NCI-H526 (cell line): ENCODE measurements around the gene ZSCAN16.

Experiments used
- DNase-seq, 2 experiments: peaks; one replicate each; lab custom pipeline; 2025; lab: John Stamatoyannopoulos, UW

The ZSCAN16 gene

DNA sequence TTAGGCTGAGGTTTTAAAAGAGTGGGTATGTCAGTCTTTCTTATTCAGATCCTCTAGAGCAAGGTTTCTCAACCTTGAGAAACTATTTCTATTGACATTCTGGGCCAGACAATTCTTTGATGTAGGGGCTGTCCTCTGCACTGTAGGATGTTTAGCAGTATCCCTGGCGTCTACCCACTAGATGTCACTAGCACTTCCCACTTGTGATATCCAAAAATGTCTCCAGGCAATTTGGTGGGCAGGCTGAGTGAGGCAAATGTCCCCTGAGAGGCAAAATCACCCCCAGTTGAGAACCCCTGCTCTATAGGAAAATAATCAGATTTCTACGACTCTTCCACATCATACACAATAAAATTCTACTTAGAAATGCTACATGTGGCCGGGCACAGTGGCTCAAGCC, 9.6 kb downstream of the ZSCAN16 start:
- DNase-seq: peak; percentile 12 to 58

DNA sequence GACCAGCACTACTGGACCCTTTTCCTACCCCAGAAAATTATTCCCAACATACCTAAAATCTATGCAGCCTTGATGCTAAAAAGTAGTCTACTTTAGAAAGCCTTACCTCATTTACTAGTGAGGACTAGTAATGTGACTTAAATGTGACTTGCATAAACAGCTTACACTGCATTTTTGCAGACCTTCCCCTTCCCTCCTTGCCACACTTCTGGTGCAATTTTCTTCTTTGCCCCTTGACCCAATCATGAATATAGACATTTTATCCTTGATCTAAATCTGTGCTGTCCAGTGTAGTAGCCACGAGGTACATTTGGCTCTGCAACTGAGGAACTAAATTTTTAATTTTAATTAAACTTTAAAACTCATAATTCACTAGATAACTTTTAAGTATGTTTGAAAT, 10.3 kb downstream of the ZSCAN16 start:
- DNase-seq: no peak

DNA sequence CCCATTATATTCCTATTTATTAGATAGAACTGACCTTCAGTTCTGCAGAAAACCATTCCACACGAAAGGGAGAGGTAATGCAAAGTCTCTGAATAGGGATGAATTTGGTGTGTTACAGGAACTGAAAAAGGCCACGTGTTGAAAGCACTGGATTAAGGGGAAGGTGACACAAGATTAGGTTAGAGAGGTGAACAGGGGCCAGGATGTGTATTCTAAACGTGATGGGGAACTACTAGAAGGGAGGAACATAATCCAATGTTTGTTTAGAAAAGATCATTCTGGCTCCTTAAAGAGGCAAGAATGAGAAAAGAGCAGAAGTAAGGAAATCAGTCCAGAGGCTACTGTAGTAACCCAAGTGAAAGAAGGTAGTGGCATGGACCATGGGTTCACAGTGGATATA, 11.0 kb downstream of the ZSCAN16 start:
- DNase-seq: no peak

DNA sequence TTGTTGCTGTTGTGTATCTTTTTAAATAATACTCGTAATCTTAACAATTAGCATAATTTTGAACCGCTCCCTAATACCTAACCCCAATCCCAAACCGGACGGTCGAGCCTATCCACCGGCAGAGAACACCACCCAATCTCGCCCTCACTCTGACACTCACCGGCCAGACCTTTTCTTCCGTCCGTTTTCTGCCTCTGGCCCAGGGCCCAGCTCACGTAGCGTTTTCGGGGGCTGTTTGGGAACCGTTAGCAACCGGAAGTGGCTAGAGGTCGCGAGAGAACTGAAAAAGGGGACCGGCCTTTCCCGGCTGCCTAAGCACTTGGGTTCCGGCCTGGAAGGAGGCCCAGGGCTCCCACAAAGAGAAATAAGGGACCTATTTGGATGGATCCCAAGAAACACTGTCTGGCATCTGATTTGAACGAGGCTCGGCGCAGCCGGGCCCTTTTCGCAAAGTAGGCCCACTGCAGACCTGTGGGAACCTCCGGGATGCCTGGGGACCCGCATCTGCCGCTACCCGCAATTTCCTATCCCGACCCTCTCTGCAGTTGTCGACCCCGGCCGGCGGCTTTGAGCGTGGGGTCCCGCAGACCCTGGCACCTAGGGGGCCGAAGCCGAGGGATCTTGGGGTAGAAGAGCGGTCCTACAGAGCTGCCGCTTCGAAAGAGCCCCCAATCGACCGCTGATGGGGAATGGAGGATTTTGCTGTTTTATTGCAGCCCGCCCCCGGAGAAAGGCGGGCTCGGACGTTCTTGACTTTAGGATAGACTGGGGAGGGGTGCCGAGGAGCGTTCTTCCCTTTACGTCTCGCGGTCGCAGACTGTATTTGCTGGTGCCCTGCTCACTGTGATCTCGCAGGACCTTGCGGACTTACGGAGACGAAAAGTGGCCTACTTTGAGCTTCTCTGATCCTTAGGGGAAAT, 12.4 kb downstream of the ZSCAN16 start:
- DNase-seq: peak; percentile 73 to 94

DNA sequence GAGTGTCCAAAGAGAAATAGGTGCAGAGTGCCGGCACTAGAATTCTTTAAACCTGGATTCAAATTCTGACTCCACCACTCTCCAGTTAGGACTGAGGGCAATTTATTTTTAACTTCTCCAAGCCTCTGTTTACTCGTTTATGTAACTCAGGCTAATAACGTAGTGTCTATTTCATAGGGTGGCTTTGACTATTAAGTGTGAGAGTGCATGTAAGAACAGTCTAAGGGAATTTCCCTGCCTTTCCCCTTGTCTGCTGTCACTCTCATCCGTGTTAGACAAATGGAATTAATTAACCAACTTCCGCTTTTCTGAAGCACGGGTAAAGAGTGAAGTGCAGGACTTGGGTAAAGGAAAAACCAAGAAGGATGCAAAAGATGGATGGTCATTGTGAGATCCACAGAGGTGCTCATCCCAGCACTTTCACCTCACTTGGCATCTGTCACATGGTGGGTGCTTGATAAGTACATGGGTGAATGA, 13.1 kb downstream of the ZSCAN16 start:
- peak in 1 of 2 experiments; percentile 36 for DNase-seq

DNA sequence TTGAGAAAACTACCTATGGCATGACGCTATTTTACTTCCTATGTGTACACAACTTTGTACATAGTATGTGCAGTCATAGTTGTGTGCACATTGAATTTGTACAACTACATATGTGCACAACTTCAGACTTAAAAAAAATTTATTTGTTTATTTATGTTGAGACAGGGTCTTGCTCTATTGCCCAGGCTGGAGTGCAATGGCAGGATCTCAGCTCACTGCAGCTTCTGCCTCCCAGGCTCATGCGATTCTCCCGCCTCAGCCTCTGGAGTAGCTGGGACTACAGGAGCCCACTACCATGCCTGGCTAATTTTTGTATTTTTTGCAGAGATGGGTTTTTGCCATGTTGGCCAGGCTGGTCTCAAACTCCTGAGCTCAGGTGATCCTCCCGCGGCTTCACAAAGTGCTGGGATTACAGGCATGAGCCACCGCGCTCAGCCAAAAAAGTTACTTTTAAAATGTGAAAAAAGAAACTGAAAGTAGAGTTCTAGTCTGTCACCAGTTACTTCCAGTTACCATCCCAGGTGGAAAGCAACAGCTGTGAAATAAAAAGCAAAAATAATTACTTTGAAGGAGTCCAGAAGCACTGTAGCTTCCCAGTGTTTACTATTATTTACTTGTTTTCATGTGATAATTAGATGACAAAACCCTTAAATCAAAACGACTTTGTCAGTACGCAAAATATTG, 15.6 kb downstream of the ZSCAN16 start:
- DNase-seq: no peak

DNA sequence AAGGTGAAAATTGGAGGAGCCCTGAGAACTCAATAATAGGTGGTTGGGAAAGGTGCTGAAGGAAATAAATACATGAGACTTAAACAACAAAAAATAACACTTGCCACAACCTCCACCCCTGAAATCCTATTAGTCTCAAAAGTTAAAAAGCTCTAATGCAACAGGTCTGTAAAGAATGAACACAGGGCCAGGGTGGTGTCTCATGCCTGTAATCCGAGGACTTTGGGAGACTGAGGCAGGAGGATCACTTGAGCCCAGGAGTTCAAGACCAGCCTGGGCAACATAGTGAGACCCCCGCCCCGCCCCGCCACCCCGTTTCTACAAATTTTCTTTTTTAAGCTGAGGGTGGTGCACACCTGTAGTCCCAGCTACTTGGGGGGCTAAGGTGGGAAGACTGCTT, 16.2 kb downstream of the ZSCAN16 start:
- no peak for DNase-seq

DNA sequence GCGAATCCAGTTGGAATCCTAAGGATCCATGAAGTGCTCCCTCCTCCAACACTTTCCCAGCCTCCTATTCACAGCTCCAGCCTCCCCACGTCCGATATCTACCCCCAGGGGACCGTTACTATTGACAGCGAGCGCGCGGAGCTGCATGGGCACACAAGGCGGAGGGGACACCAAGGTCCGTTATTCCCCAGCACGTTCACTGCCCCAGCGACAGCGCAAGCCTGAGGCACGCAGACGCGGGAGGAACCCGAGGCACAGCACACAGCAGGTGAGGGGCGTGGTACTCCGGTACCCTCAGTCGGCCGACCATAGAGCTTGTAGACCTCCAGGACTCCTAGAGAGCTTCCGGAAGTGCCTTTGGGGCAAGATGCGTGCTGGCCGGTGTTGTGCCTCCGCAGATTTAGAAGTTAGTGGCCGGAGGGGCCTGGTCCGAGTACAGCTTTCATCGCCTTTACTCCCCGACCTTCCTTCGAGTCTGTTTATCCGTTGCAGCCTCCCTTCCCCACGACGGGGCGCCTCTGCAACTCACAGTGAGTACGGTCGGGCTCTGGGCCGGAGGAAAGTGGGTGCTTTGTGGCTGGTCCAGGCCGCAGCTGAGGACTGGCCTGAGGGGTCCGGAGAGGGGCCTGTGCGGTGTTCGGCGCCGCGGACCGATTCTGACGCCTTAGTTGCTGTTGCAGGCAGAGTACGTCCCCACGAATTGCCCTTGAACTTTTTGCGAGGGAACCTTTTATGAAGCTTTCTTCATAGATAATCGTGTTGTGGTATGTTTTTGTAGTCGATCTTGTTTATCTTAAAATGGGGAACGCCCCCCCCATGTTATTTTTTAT, 17.3 kb downstream of the ZSCAN16 start, which contains the start of gene ZKSCAN8:
TSS of gene ZKSCAN8 (plus strand) at position 384 of the 830 bp plus-strand sequence. CDS start 6,525 bp downstream, outside the sequence.
- peak; percentile 92 to 97 for DNase-seq

DNA sequence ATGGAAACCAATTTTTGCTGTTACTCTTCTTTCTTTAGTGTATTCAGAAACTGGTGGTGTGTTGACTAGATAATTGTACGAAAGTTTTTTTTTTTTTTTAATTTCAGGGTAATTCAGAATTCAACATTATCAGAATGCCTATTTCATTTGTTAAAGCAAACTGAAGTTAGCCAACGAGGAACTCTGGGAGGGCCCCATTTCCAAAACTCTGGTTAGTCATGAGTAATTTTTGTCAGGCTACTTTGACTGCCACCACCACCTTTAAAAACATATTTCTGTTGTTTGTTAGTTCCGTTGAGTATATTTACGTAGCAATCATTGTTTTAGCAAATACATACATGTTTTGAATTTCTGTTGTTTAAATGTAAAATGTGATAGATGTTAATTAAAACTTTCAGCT, 18.0 kb downstream of the ZSCAN16 start:
- no peak for DNase-seq

DNA sequence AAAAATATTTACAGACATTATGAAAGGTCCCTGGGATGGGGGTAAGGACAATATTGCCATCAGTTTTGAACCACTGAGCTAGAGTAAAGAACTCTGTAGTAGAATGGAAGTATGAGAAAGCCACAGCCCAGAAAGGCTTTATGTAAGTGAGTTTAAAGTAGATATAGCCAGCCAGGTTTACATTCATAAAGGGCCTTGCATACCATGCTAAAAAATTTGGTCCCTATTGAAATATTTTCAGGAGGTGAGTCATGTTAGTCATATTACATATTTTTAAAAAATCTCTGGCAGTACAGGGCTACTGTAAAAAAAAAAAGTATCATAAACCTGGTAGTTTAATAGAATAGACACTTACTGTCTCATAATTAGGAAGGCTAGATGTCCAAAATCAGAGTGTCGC, 20.8 kb downstream of the ZSCAN16 start:
- DNase-seq: no peak

DNA sequence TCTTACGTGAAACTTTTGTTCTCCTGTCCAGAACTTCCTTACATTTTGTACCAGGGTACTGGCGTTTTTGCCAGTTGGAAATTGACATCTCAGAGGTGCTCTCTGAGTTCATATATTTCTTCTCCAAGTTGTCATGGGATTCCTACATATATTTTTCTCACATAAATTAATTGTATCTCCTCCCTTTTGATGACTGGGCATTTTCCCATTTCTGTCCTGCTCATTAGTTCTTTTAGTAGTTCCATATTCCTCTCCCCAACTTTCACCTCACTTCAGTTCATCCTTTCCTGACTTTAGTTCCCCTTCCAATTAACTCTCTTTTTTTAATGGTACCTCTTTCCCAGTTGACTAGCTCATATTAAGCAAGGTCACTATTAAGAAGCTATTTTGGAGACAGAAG, 28.1 kb downstream of the ZSCAN16 start:
- DNase-seq: no peak

DNA sequence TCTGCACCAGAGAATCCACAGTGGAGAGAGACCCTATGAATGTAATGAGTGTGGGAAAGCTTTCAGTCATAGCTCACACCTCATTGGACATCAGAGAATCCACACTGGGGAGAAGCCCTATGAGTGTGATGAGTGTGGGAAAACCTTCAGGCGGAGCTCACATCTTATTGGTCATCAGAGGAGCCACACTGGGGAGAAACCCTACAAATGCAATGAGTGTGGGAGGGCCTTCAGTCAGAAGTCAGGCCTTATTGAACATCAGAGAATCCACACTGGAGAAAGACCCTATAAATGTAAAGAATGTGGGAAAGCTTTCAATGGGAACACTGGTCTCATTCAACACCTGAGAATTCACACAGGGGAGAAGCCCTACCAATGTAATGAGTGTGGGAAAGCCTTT, 29.1 kb downstream of the ZSCAN16 start:
- no peak for DNase-seq

DNA sequence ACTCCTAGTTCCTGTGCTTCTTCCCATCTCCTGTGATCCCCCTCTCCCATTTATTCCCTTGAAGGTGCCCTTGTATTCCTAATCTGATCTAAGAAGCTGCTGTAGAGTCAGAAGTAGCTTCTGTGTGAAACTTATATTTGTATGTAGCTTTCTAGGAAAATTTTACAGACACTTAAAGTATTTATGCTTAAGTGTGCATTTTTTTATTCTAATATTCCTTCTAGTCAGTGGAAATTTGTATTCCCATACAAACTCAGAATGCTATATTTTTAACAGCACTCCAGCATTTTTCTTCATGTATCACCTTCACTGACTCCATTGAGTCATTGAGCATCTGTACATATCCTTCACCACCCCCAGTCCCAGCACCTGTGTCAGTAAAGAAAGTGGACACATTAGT, 29.9 kb downstream of the ZSCAN16 start:
- no peak for DNase-seq

DNA sequence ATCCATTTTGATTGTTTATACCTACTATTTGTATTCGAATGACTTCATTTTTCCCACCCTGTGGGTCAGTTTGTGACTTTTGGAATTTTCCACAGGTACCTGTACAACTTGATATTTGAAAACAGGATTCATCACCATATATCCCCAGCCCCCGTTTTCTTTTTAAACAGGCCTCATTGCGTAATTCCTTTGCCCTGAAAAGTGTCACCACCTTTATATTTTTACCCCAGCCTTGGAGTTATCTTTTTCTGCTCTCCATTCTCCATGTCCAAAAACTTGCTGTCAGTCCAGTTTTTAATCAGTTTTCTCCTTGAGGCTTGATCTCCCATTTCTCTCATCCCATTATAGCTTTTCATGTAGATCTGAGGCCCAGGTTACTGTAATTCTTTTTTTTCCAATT, 33.9 kb downstream of the ZSCAN16 start:
- DNase-seq: no peak

DNA sequence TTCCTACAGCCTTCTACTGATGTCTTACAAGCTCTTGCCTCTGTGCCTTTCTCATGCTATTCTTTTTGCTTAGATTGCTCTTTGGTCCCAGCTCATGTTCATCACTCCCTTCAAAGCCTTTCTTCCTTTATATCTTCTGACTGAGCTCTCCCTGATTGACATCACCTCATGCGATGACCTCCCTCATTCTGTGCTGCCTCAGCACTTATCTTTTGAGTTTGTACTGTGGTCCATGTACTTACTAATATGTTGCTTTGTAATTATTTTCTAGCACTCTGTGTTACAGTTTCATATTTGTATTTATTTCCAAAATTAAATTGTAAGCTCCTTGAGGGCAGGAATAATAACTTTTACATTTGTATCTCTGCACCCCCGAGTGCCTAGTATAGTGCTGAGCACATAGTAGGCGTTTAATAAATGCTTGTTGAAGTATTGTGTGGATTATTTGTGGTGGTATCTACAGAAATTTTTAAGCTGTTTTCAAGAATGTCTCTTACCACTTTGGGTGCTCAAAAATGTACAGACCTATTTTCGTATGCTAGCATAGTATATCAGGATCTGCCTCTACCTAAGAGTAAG, 34.7 kb downstream of the ZSCAN16 start:
- no peak for DNase-seq

DNA sequence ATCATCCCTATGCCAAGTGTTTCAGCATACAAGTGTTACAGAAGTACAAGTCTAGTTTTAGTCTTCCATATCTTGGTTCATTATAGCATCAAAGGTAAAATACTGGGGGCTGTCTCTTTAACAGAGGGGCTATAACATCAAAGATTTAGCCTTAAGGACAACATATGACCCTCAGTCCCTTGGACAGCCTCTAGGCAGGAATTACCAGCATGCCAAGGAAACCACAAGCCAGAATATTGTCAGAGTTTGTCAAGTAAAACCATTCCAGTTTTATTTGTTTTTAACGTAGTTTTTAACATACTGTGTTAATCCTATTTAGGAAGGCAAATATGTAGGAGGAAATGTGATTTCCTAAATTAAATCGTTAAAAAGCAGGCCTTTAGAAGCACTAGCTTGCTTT, 35.8 kb downstream of the ZSCAN16 start:
- DNase-seq: no peak

DNA sequence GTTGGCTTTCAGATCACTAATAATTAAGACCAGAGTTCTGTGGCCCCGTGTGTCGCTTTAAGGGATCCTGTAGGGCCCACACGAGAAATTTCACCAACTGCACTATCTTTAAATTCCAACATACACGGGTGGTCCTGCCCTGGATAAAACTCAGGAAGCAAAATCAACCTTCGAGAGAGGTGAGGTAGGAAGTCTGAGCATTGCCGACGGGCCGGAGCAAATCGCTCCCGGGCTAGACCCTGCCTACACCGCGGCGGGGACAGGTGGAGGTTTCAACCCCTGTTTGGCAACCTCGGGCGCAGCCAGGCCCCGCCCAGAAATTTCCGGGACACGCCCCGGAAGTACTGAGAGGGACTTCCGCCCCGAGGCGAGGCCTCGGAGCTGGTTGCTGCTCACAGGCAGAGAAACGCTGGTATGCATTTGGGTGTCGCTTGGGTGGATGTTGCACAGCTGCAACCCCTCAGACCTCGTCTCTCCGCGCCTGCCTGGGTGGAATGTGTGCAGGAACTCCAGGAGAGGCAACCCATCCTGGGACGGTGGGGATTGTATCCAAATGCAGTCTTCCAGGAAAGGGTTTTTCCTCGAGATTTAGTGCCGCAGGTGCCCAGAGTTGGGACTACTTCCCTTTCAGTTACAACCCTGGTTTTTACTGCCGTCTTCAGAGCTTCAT, 37.1 kb downstream of the ZSCAN16 start:
- DNase-seq: peak; percentile 64 to 94

DNA sequence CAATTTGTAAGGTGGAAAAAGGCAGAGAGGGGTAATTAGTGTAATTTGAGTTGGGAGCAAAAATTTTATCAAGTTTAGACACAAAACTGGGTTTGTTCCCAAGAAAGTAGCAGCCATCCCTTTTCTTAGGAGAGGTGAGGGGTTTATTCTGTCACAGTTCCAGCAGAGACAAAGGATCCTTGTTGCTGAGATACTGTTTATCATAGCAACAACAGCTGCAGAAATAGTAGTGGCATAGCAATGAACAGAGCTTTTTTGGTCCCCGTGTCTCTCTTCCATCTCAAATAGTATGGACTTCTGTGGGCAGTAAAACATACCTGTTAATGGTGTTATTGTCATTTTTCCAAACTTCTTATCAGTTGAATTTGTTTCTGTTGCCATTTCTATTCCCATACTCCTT, 41.2 kb downstream of the ZSCAN16 start:
- DNase-seq: no peak

DNA sequence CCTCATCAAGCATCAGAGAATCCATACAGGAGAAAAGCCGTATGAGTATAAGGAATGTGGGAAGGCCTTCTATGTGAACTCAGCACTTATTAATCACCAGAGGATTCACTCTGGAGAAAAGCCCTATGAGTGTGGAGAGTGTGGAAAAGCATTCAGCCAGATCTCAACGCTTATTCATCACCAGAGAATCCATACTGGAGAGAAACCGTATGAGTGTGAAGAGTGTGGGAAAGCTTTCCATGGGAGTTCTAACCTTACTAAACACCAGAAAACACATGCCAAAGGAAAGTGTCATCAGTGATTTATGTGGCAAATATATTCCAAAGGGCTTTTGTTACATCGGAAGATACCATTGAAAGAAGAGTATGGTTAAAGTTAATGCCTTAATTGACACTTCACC, 42.7 kb downstream of the ZSCAN16 start:
- no peak for DNase-seq

DNA sequence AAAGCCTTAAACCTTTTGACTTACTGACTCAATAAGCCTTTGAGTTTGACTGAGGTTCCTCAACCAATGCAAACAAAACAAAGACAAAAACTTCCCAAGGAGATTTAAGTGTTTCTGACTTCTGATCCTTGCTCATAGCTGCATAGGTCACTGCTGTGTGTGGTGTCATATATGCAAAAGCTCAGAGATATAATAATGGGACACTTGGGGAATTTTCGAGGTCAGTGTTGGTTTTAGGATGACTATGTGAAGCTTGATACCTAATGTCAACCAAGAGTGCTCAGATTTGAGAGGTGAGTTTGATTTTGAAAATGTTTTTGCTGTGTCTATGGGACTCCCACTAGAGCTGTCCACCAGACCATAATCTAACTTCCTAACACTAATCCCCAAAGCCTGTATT, 43.5 kb downstream of the ZSCAN16 start:
- no peak for DNase-seq

DNA sequence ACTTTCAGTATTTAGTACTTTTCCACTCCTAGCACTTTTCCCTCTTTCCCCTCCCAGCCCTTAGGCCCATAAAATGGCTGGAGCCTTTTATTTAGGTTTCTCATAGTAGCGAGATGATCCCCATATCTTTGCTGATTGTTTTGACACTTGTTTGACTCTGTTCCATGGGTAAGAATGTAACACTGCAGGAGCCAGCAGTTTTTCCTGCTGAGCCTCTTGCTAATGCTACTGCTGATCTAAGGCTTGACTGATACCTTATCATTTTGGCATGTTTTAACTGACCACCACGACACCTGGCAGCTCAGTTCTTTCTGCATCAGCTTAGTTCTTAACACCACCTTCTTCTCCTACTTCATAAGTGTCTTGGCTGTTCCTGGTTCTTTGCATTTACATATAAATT, 46.9 kb downstream of the ZSCAN16 start:
- DNase-seq: no peak
